ENCODE data around the gene KCNQ1.

KCNQ1 gene

DNA sequence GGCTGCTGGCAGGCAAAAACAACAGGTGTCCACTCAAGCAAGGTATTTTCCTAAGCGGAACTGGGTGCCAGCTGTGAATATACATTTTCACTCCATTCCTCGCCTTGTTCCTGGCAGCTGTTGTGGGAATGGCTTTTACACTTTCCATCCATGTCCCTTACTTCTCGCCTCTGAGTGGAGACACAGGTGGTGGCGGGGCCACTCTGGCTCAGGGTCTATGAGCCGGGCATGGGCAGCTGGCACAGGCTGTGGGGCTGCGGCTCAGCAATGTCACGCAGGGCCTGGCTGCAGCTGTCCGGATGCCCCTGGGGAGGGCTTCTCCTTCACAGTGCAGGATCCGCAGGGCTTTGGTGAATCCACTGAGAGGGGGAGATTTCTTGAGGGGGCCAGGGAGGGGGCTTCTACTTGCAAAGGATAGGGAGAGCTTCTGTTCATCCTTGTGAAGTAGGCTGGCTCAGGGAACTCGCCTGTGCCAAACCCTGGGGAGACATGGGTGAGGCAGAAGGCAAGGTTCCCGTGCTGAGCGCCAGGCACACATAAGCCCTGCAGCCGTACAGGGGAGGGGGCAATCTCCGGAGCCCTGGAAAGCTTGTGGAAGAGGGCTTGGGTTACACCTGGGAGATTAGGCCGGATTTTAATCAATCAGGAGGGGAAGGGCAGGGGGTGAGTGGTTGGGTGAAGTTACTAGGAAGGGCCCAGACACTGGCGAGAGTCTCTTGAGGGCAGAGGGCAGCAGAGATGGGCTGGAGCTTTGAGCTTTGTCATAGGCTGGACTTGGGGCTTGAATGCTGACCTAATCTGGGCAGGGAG lies 209.3 kb downstream of the KCNQ1 start:
- Histone ChIP-seq H3K9me3 (replicated peaks in 1 of 11) (peaks cover 59 to 90% (median 77%) of the 10 kb centered on the region in 11 experiments), H3K27me3 (no peaks in the 10 kb centered on the region)

DNA sequence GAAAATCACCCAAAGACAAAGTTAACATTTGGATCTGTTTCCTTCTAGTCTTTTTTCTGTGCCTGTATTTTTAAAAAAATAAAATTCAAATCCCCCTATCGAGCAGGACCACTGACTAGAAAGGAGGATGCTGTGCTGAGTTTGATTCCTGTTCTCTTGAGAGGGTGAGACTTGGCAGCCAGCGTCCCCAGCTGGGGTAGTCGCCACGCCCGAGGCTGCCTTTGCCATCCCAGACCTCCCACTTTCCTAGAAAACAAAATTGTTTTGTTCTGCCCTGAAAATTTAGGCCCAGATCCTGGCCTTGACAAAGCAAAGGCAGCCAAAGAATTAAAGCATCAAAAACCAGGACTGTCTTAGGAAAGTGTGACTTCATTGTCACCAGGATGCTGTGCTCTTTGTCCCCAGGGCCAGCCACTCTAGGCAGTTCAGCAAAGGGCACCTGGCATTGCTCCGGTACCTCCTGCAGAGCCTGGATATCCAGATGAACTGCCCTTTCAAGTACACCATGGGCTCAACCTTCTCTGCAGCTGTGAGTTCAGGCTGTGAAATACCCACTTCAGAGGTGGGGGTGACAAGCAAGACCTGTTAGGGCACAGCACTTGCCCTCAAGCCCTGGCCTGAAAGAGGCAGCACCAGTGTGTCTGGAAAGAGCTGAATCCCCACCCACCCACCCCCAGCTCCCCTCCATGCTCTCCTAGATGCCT lies 210.4 kb downstream of the KCNQ1 start:
- Histone ChIP-seq H3K27ac (no peak overlapping the region), H3K4me2 (peak overlapping the region in 5 of 11 experiments; percentile 14 to 60 (median 41); a peak in 9 of 22 replicates), H3K9ac (no peak overlapping the region), H4K20me1 (no peaks in the 10 kb centered on the region), H3K36me3 (peaks cover 24 to 63% (median 52%) of the 10 kb centered on the region in 11 experiments; a peak in 21 of 22 replicates), H3K4me1 (peaks cover 14 to 33% (median 24%) of the 10 kb centered on the region in 10 experiments), H3K4me3 (no peak overlapping the region), H3K27me3 (no peaks in the 10 kb centered on the region), H3K9me3 (replicated peaks in 1 of 11) (peaks cover 59 to 90% (median 77%) of the 10 kb centered on the region in 11 experiments)
- no peak for TF ChIP-seq Cebpa-rat (IDR thresholded peaks at IDR 0.05)

More for the DNA sequence above, 209.3 kb downstream of the KCNQ1 start:
- Histone ChIP-seq H3K36me3 (peaks cover 23 to 56% (median 45%) of the 10 kb centered on the region in 11 experiments; a peak in 21 of 22 replicates), H3K27ac (no peak overlapping the region), H3K9ac (no peak overlapping the region), H3K4me3 (no peak overlapping the region), H3K4me1 (peaks cover 14 to 33% (median 24%) of the 10 kb centered on the region in 10 experiments), H3K4me2 (peak overlapping the region in 5 of 11 experiments; percentile 14 to 60 (median 41); a peak in 9 of 22 replicates), H4K20me1 (no peaks in the 10 kb centered on the region)
- TF ChIP-seq Cebpa-rat (IDR thresholded peaks at IDR 0.05): no peak

GRCh38 chr11:2655834-2656622 lies 211.2 kb downstream of the KCNQ1 start:
- H3K9ac ChIP-seq: no peak overlapping the region
- no peak overlapping the region for H3K4me3 ChIP-seq
- peak overlapping the region; percentile 2 to 55 (median 38); a peak in 19 of 22 replicates for H3K4me2 ChIP-seq
- no peaks in the 10 kb centered on the region for H4K20me1 ChIP-seq
- H3K9me3 ChIP-seq (replicated peaks in 1 of 11): peaks cover 59 to 90% (median 77%) of the 10 kb centered on the region in 11 experiments
- peaks cover 14 to 33% (median 24%) of the 10 kb centered on the region in 10 experiments for H3K4me1 ChIP-seq
- no peaks in the 10 kb centered on the region for H3K27me3 ChIP-seq
- no peak for TF ChIP-seq Cebpa-rat (IDR thresholded peaks at IDR 0.05)
- no peak overlapping the region for H3K27ac ChIP-seq
- H3K36me3 ChIP-seq: peaks cover 27 to 65% (median 52%) of the 10 kb centered on the region in 11 experiments

DNA sequence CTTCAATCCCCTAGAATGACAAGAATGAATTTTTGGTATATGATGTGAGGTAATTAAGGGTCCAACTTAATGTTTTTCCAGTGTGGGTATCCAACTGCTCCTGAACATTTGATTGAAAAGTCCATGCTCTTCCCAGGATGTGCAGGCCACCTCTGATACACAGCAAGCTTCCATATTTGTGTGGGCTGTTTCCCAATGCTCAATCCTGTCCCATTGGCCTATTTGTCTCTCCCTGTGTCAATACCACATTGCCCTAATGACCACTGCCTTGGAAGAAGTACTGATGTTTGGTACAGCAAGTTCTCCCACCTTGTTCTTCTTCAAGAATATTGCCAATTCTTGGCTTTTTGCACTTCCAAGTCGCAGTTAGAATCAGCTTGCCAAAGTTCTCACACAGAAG lies 212.1 kb downstream of the KCNQ1 start:
- Histone ChIP-seq H3K9me3 (replicated peaks in 1 of 11) (peaks cover 59 to 90% (median 77%) of the 10 kb centered on the region in 11 experiments), H3K9ac (no peak overlapping the region), H3K27ac (no peak overlapping the region), H4K20me1 (no peaks in the 10 kb centered on the region), H3K36me3 (peaks cover 30 to 65% (median 52%) of the 10 kb centered on the region in 11 experiments), H3K4me2 (peak overlapping the region in 6 of 11 experiments; percentile 8 to 55 (median 46); a peak in 9 of 22 replicates), H3K4me1 (peaks cover 14 to 33% (median 24%) of the 10 kb centered on the region in 10 experiments), H3K27me3 (no peaks in the 10 kb centered on the region), H3K4me3 (no peak overlapping the region)
- TF ChIP-seq Cebpa-rat (IDR thresholded peaks at IDR 0.05): no peak

DNA sequence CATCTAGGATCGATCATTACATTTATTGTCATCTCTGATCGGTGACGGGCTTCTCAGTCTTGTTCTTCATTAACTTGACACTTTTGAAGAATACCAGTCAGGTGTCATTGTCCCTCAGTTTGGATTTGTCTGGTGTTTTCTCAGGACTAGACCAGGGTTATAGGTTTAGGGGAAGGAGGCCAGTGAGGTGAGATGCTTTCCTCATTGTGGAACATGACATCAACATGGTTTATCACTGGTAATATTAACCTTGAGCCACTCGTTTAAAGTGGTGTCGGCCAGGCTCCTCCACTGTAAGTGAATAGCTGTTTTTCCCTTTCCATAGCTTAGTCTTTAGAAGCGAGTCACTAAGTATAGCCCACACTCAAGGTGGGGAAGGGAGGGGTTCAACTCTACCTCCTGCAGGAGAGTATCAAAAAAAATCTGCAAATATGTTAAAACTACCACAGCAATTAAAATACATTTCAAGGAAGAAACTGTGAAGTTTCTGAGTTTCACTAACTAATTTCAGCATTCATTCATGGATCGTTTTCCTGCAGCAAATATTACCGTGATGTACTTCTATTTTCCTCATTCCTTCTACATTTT lies 213.0 kb downstream of the KCNQ1 start:
- Histone ChIP-seq H3K4me2 (no peak overlapping the region), H3K27ac (no peak overlapping the region), H3K36me3 (peaks cover 32 to 63% (median 56%) of the 10 kb centered on the region in 11 experiments), H3K9me3 (replicated peaks in 1 of 11) (peaks cover 59 to 90% (median 77%) of the 10 kb centered on the region in 11 experiments), H3K4me1 (peaks cover 14 to 33% (median 24%) of the 10 kb centered on the region in 10 experiments), H3K4me3 (no peak overlapping the region), H3K27me3 (no peaks in the 10 kb centered on the region), H3K9ac (no peak overlapping the region), H4K20me1 (no peaks in the 10 kb centered on the region)
- TF ChIP-seq Cebpa-rat (IDR thresholded peaks at IDR 0.05): no peak

DNA sequence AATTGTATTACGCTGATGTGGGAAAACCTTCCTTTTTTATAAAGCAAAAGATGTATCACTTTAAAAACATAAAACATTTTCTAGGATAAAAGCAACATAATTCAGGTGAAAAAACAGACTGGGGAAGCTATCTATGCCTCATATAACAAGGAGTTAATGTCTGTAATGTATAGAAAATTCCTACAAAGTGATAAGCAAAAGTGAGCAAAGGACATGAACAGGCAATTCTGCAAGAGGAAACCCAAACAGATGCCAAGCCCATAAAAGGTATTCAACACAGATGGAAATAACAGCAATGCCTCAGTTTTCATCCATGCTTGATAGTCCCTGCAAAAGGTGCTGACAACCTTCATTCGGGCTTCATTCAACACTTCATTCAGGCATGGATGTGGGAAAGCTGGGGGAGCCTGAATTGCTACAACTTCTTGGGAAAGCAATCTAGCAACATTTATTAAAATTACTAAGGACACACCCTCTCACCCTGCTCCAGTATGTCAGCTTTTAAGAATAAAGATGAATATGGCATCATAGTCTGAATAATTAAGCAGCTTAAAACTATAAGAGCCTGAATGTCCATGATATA lies 215.6 kb downstream of the KCNQ1 start:
- Histone ChIP-seq H3K36me3 (peaks cover 50 to 76% (median 64%) of the 10 kb centered on the region in 11 experiments), H3K4me3 (peak overlapping the region in 1 of 10 experiments; percentile 1; a peak in 1 of 20 replicates), H3K4me2 (no peak overlapping the region), H3K9me3 (replicated peaks in 1 of 11) (peaks cover 59 to 91% (median 80%) of the 10 kb centered on the region in 11 experiments), H3K4me1 (peaks cover 10 to 17% (median 14%) of the 10 kb centered on the region in 10 experiments), H3K27ac (no peak overlapping the region), H4K20me1 (no peaks in the 10 kb centered on the region), H3K9ac (no peak overlapping the region), H3K27me3 (no peaks in the 10 kb centered on the region)
- no peak for TF ChIP-seq Cebpa-rat (IDR thresholded peaks at IDR 0.05)

- no peak overlapping the region; a peak in 2 of 20 replicates for H3K4me3 ChIP-seq
- no peak overlapping the region for H3K4me2 ChIP-seq
- H3K9ac ChIP-seq: no peak overlapping the region
- no peak for TF ChIP-seq Cebpa-rat (IDR thresholded peaks at IDR 0.05)
- H3K9me3 ChIP-seq (replicated peaks in 1 of 11): peaks cover 59 to 92% (median 87%) of the 10 kb centered on the region in 11 experiments
- peaks cover 2 to 8% (median 6%) of the 10 kb centered on the region in 10 experiments for H3K4me1 ChIP-seq
- no peaks in the 10 kb centered on the region for H3K27me3 ChIP-seq
- no peaks in the 10 kb centered on the region for H4K20me1 ChIP-seq
- H3K27ac ChIP-seq: no peak overlapping the region
- H3K36me3 ChIP-seq: peaks cover 50 to 83% (median 72%) of the 10 kb centered on the region in 11 experiments
Observed at GRCh38 chr11:2661173-2662023, 216.6 kb downstream of the KCNQ1 start.
